Erythroblast (primary cell): ENCODE results near the gene DENND11.
"Not testable (repeated sequence)": the region's sequence is repeated elsewhere in the genome, so short reads cannot be mapped to it uniquely, and the experiment has no call there.

Experiments
- DNase-seq, 2 experiments: peaks; one replicate each; lab custom pipeline; 2025; lab: John Stamatoyannopoulos, UW
- GATA1 ChIP-seq: IDR thresholded peaks from 2 replicates; pipeline ENCODE4 v1.6.1; 2011; ENCODE audit warnings: low read depth, mild to moderate bottlenecking, control low read depth, low read length, moderate library complexity
- POLR2A ChIP-seq: IDR thresholded peaks from 2 replicates; pipeline ENCODE4 v1.6.1; 2011; ENCODE audit warnings: mild to moderate bottlenecking, low read length

Gene DENND11

GRCh38 chr7:141700296-141700847 lies 1.6 kb downstream of the DENND11 start:
- TF ChIP-seq POLR2A (no peak), GATA1 (no peak)
- DNase-seq = no peak

GRCh38 chr7:141699860-141700259 lies 2.1 kb downstream of the DENND11 start:
- DNase-seq = no peak
- TF ChIP-seq GATA1 = no peak
- no peak for TF ChIP-seq POLR2A

GRCh38 chr7:141698247-141699015 lies 3.5 kb downstream of the DENND11 start:
- peak in 1 of 2 experiments; percentile 8 for DNase-seq
- TF ChIP-seq GATA1 (no peak), POLR2A (no peak)

- DNase-seq = peak in 1 of 2 experiments; percentile 24
- TF ChIP-seq POLR2A (no peak), GATA1 (no peak)
These were observed 4.6 kb downstream of the DENND11 start for GRCh38 chr7:141697211-141697871.

GRCh38 chr7:141696348-141696747 lies 5.6 kb downstream of the DENND11 start:
- no peak for DNase-seq
- TF ChIP-seq GATA1 (no peak), POLR2A (no peak)

- DNase-seq = no peak
- no peak for TF ChIP-seq POLR2A
- TF ChIP-seq GATA1 = no peak
These were observed 6.1 kb downstream of the DENND11 start for GRCh38 chr7:141695803-141696289.

GRCh38 chr7:141693082-141693481 lies 8.9 kb downstream of the DENND11 start:
- no peak for DNase-seq
- TF ChIP-seq GATA1 = no peak

- TF ChIP-seq GATA1 = no peak
- no peak for TF ChIP-seq POLR2A
These were observed 10.0 kb downstream of the DENND11 start for GRCh38 chr7:141691961-141692360.

GRCh38 chr7:141691540-141691939 lies 10.4 kb downstream of the DENND11 start:
- TF ChIP-seq POLR2A = no peak
- DNase-seq = no peak

More at GRCh38 chr7:141691961-141692360, 10.0 kb downstream of the DENND11 start:
- no peak for DNase-seq

GRCh38 chr7:141689072-141689825 lies 12.7 kb downstream of the DENND11 start:
- not testable (repeated sequence) for DNase-seq

- no peak for TF ChIP-seq GATA1
- TF ChIP-seq POLR2A = no peak
- DNase-seq = no peak
These were observed 13.9 kb downstream of the DENND11 start for GRCh38 chr7:141688043-141688442.

- TF ChIP-seq GATA1 = no peak
- TF ChIP-seq POLR2A = no peak
- no peak for DNase-seq
These were observed 15.3 kb downstream of the DENND11 start for GRCh38 chr7:141686670-141687069.

GRCh38 chr7:141686074-141686473 lies 15.9 kb downstream of the DENND11 start:
- no peak for DNase-seq

More at GRCh38 chr7:141686074-141686473, 15.9 kb downstream of the DENND11 start:
- no peak for TF ChIP-seq GATA1
- TF ChIP-seq POLR2A = no peak
